H1 (cell line): ENCODE results near the gene SEC14L5. TPM values are rescaled to one million over a fixed set of nuclear protein-coding genes. Genes with fewer than 3 reads are reported as not detected.

Source experiments
- CTCF ChIA-PET: fragments of 300-600 bp; sonication (Branson Sonifier 250); formaldehyde crosslinking; loops from one replicate; lab custom pipeline; 2021; ENCODE audit not compliant: partially characterized antibody; lab: Charles Lee
- POLR2A ChIA-PET: fragments of 300-600 bp; sonication (Branson Sonifier 250); formaldehyde crosslinking; loops from one replicate; lab custom pipeline; 2021; ENCODE audit warnings: inconsistent platforms; ENCODE audit not compliant: partially characterized antibody; lab: Charles Lee
- DNase-seq, 2 experiments: peaks; one replicate each; pipeline versions ENCODE4 v3.0.0 to v3.0.0-alpha.2; 2010 to 2022; ENCODE audit warnings: low spot score in 2 of 2, low read depth in 1 of 2, mixed read lengths in 1 of 2
- FAIRE-seq: peaks from 2 replicates; lab custom pipeline; 2011; peaks lifted over from hg19 to GRCh38; lab: Jason Lieb, UNC
- H2AFZ ChIP-seq: 2 replicates; pipeline ENCODE4 v1.8.1; 2012; ENCODE audit warnings: low read length, inconsistent platforms
- H2AK5ac ChIP-seq: 2 replicates; pipeline ENCODE4 v1.6.1; 2013; ENCODE audit warnings: low read depth, low read length
- H2BK120ac ChIP-seq: replicated peaks from 2 replicates; pipeline ENCODE3; 2013; ENCODE audit warnings: low read depth, low read length, inconsistent platforms
- H2BK12ac ChIP-seq: 2 replicates; pipeline ENCODE4 v1.6.1; 2013; ENCODE audit warnings: low read depth, low read length
- H2BK15ac ChIP-seq: 2 replicates; pipeline ENCODE4 v1.6.1; 2013; ENCODE audit warnings: low read length
- H2BK20ac ChIP-seq: 2 replicates; pipeline ENCODE4 v1.6.1; 2013; ENCODE audit warnings: low read length
- H2BK5ac ChIP-seq: 2 replicates; pipeline ENCODE4 v1.6.1; 2013; ENCODE audit warnings: low read depth, low read length
- H3K14ac ChIP-seq: 2 replicates; pipeline ENCODE4 v1.6.1; 2013; ENCODE audit warnings: inconsistent platforms; ENCODE audit not compliant: insufficient read length
- H3K18ac ChIP-seq: 2 replicates; pipeline ENCODE4 v1.6.1; 2013; ENCODE audit warnings: low read length; ENCODE audit errors: extremely low read depth
- H3K23ac ChIP-seq: 2 replicates; pipeline ENCODE4 v1.6.1; 2013; ENCODE audit warnings: inconsistent platforms; ENCODE audit not compliant: insufficient read length
- H3K23me2 ChIP-seq: 2 replicates; pipeline ENCODE4 v1.6.1; 2013; ENCODE audit warnings: low read depth, low read length
- H3K27ac ChIP-seq: 2 replicates; pipeline ENCODE4 v1.6.1; 2011; ENCODE audit warnings: low read depth, low read length, inconsistent platforms
- H3K27me3 ChIP-seq, 4 experiments: replicated peaks in 1 of 4; 1 replicate in 1 of 4; 2 replicates in 3 of 4; pipeline versions ENCODE4 v1.6.1 to v1.8.1; 2011 to 2013; ENCODE audit warnings: low read length in 3 of 4, mild to moderate bottlenecking in 3 of 4, inconsistent platforms in 2 of 4, mixed read lengths in 2 of 4, moderate library complexity in 1 of 4; ENCODE audit not compliant: control insufficient read depth in 3 of 4, insufficient read depth in 3 of 4; ENCODE audit errors: extremely low read depth in 1 of 4
- H3K36me3 ChIP-seq, 4 experiments: 2 replicates each; pipeline versions ENCODE4 v1.6.1 to v1.8.1; 2011 to 2013; ENCODE audit warnings: mild to moderate bottlenecking in 4 of 4, low read length in 3 of 4, moderate library complexity in 2 of 4, control low read depth in 1 of 4, inconsistent platforms in 1 of 4; ENCODE audit not compliant: insufficient read depth in 4 of 4, control insufficient read depth in 2 of 4
- H3K4ac ChIP-seq: replicated peaks from 2 replicates; pipeline ENCODE3; 2013; ENCODE audit warnings: low read length, low read depth, mixed read lengths, inconsistent platforms; ENCODE audit not compliant: insufficient read length
- H3K4me1 ChIP-seq, 4 experiments: replicated peaks in 1 of 4; 1 replicate in 1 of 4; 2 replicates in 3 of 4; pipeline versions ENCODE4 v1.6.1 to v1.8.1; 2011 to 2013; ENCODE audit warnings: low read length in 3 of 4, inconsistent platforms in 2 of 4, mixed read lengths in 1 of 4; ENCODE audit not compliant: insufficient read depth in 4 of 4, control insufficient read depth in 3 of 4
- H3K4me2 ChIP-seq, 2 experiments: 2 replicates each; pipeline versions ENCODE4 v1.6.1 to v1.8.1; 2011 to 2013; ENCODE audit warnings: low read depth in 2 of 2, low read length in 2 of 2, control low read depth in 1 of 2, inconsistent platforms in 1 of 2, mild to moderate bottlenecking in 1 of 2; ENCODE audit not compliant: insufficient read depth in 1 of 2
- H3K4me3 ChIP-seq, 4 experiments: fragments of 200-600, 300-600 bp in 1 of 4; sonication (generic), shearing (Covaris generic), sonication (Bioruptor Twin) in 1 of 4; 2 replicates each; pipeline versions ENCODE4 v1.5.1 to v1.8.1; 2011 to 2016; ENCODE audit warnings: low read length in 4 of 4, low read depth in 3 of 4, control low read depth in 2 of 4, inconsistent platforms in 2 of 4, mild to moderate bottlenecking in 2 of 4, mixed read lengths in 1 of 4, moderate library complexity in 1 of 4; ENCODE audit not compliant: insufficient read depth in 2 of 4; ENCODE audit errors: extremely low read depth in 1 of 4
- H3K56ac ChIP-seq: replicated peaks from 2 replicates; pipeline ENCODE3; 2013; ENCODE audit warnings: low read depth, mild to moderate bottlenecking, mixed read lengths, low read length, inconsistent platforms; ENCODE audit not compliant: insufficient read length
- H3K79me1 ChIP-seq: 2 replicates; pipeline ENCODE4 v1.6.1; 2013; ENCODE audit warnings: low read depth, low read length, control low read depth
- H3K79me2 ChIP-seq, 2 experiments: 2 replicates each; pipeline versions ENCODE4 v1.6.1 to v1.8.1; 2012 to 2013; ENCODE audit warnings: low read length in 2 of 2, mild to moderate bottlenecking in 2 of 2, inconsistent platforms in 1 of 2; ENCODE audit not compliant: insufficient read depth in 2 of 2, control insufficient read depth in 1 of 2
- H3K9ac ChIP-seq, 4 experiments: replicated peaks in 1 of 4; 1 replicate in 1 of 4; 2 replicates in 3 of 4; pipeline versions ENCODE4 v1.6.1 to v1.8.1; 2011 to 2013; ENCODE audit warnings: low read depth in 3 of 4, low read length in 3 of 4, control low read depth in 2 of 4, mild to moderate bottlenecking in 2 of 4, moderate library complexity in 2 of 4, inconsistent platforms in 1 of 4; ENCODE audit errors: extremely low read depth in 1 of 4
- H3K9me3 ChIP-seq, 2 experiments: 2 replicates each; pipeline versions ENCODE4 v1.6.1 to v1.8.1; 2012 to 2013; ENCODE audit warnings: mild to moderate bottlenecking in 2 of 2, moderate library complexity in 2 of 2, control low read depth in 1 of 2, inconsistent platforms in 1 of 2, low read depth in 1 of 2, low read length in 1 of 2, mixed read lengths in 1 of 2; ENCODE audit not compliant: insufficient read depth in 2 of 2
- H4K20me1 ChIP-seq, 2 experiments: replicated peaks in 1 of 2; 2 replicates each; pipeline versions ENCODE3 to v1.8.1; 2011 to 2013; ENCODE audit warnings: inconsistent platforms in 2 of 2, low read length in 2 of 2, mild to moderate bottlenecking in 1 of 2; ENCODE audit not compliant: insufficient read depth in 2 of 2, control insufficient read depth in 1 of 2
- H4K5ac ChIP-seq: 2 replicates; pipeline ENCODE4 v1.6.1; 2013; ENCODE audit warnings: low read length, low read depth, mixed read lengths, inconsistent platforms; ENCODE audit not compliant: insufficient read length
- H4K8ac ChIP-seq: 2 replicates; pipeline ENCODE4 v1.8.0; 2013; ENCODE audit warnings: mild to moderate bottlenecking, moderate library complexity, low read length, inconsistent platforms; ENCODE audit not compliant: insufficient read depth; ENCODE audit errors: extremely low read depth
- H4K91ac ChIP-seq: replicated peaks from 2 replicates; pipeline ENCODE3; 2013; ENCODE audit warnings: low read length, mixed read lengths, inconsistent platforms; ENCODE audit not compliant: insufficient read length
- FOSL1 ChIP-seq: IDR thresholded peaks from 2 replicates; pipeline ENCODE4 v1.6.1; 2011; ENCODE audit warnings: mild to moderate bottlenecking, low read depth, low read length, moderate library complexity; ENCODE audit not compliant: insufficient read depth
- KDM5A ChIP-seq: fragments of 200-600 bp; IDR thresholded peaks from 2 replicates; pipeline ENCODE4 v1.7.1; 2012; ENCODE audit warnings: mild to moderate bottlenecking, low read length, inconsistent platforms, mixed read lengths
- MAFK ChIP-seq: IDR thresholded peaks from 2 replicates; pipeline ENCODE4 v1.6.1; 2012; ENCODE audit warnings: low read depth, mild to moderate bottlenecking, improper control_type of control experiment, low read length
- RNF2 ChIP-seq: fragments of 200-900, 300-1000 bp; sonication (generic); IDR thresholded peaks from 2 replicates; pipeline ENCODE4 v1.7.1; 2016; ENCODE audit warnings: borderline replicate concordance, low read depth, mild to moderate bottlenecking, antibody characterized with exemption, low read length; ENCODE audit not compliant: poor library complexity, severe bottlenecking; ENCODE audit errors: missing control alignments
- RXRA ChIP-seq: IDR thresholded peaks from 2 replicates; pipeline ENCODE4 v1.6.1; 2011; ENCODE audit warnings: low read depth, mild to moderate bottlenecking, low read length, moderate library complexity; ENCODE audit not compliant: insufficient read depth
- SIX5 ChIP-seq: IDR thresholded peaks from 2 replicates; pipeline ENCODE4 v1.6.1; 2011; ENCODE audit warnings: mild to moderate bottlenecking, low read depth, low read length
- SRF ChIP-seq: IDR thresholded peaks from 2 replicates; pipeline ENCODE4 v1.6.1; 2011; ENCODE audit warnings: mild to moderate bottlenecking, low read depth, low read length, moderate library complexity
- TAF1 ChIP-seq: IDR thresholded peaks from 2 replicates; pipeline ENCODE4 v1.6.1; 2011; ENCODE audit warnings: mild to moderate bottlenecking, low read depth, low read length
- TEAD4 ChIP-seq: IDR thresholded peaks from 2 replicates; pipeline ENCODE4 v1.6.1; 2012; ENCODE audit warnings: low read depth, low read length, inconsistent platforms, mixed read lengths
- whole genome bisulfite sequencing, 2 experiments: shearing (Covaris generic) in 1 of 2; methylation state at CpG; one replicate each; pipeline versions ENCODE4 v1.1.6 to v1.1.7; 2013 to 2015; ENCODE audit warnings: low lambda C conversion rate in 2 of 2, mixed read lengths in 2 of 2, inconsistent platforms in 1 of 2, low coverage in 1 of 2, missing lambda C conversion rate in 1 of 2; ENCODE audit not compliant: insufficient replicate concordance in 2 of 2, insufficient coverage in 1 of 2, insufficient read length in 1 of 2; ENCODE audit errors: extremely low coverage in 1 of 2, missing lambda C conversion rate in 1 of 2; 5-methylcytosine and 5-hydroxymethylcytosine counted together
- polyA plus RNA-seq, 7 experiments: library from polyadenylated mRNA; depleted of rRNA in 3 of 7; stranded (reverse) in 5 of 7; unstranded in 2 of 7; fragments of >200 nt in 5 of 7; fragments of 200-250 nt in 2 of 7; gene quantifications; 1 replicate in 5 of 7; 2 replicates in 1 of 7; 4 replicates in 1 of 7; pipeline versions ENCODE4 v1.2.1 to v1.2.3, GENCODE V29; 2011 to 2013; ENCODE audit warnings: missing spikeins in 2 of 7, mixed read lengths in 2 of 7
- total RNA-seq: library from RNA; stranded (reverse); fragmentation: NEBNext Ultra II Directional; extraction: Animal tissue kit (Norgen Biotek cat#: 25700); gene quantifications from 2 replicates; pipeline ENCODE4 v1.2.1, GENCODE V29; 2021
- TF ChIP-seq, protein P1 (sequence below): IDR thresholded peaks from 2 replicates; pipeline ENCODE4 v1.6.1; 2011; ENCODE audit warnings: low read length, improper control_type of control experiment

The SEC14L5 gene
- total and polyA plus RNA-seq, 2 of the 8 experiments (the other 6 are each of a cell fraction or from before 2014, with no cell fraction given), result 1.9 to 3.0 TPM

DNA sequence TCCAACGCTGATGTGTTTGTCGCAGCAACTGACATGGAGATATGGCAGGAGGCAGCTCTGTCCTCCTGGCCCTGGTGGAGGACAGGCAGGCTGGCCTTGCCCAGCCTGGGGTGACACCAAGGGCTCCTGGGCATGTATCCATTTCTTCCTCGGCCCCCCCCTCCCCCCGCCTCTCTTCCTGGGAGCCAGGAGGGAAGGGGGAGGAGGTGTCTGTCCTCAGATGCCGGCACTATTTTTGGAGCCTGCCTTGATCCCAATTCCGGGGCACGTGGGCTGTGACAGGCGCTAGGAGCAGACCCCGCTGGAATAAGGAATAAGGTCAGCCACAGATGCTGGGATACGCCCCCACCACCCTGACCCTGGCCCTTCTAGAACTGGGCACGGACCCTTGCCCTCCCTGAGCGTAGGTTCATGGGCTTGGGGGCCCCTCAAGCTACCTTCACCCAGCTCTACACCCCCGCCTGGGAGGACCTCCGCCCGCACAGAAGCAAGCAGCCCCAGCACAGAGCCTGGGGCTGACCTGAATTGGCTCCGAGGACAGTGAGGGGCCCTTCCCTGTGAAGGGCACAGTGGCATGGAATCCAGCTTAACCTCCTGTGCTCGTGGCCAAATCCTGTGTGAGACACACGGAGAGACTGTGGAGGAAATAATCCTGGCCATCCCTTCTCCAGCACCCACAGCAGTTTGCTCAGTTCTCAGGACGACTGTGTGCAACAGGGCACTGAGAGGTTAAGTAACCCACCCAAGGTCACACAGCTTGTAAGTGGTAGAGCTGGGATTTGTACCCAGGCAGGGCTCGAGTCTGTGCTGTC, 24.1 kb downstream of the SEC14L5 start:
- H2AK5ac ChIP-seq, result no peak overlapping the region
- no peak overlapping the region; the same call in 1 of the 2 replicates for H2BK20ac ChIP-seq
- no peak overlapping the region for H3K18ac ChIP-seq
- H3K4me1 ChIP-seq, result peaks cover 0 to 5% (median 4%) of the 10 kb centered on the region in 4 experiments; a peak in 6 of 7 replicates
- H4K8ac ChIP-seq, result no peak overlapping the region; the same call in 1 of the 2 replicates
- H3K23me2 ChIP-seq, result peaks cover under 1% of the 10 kb centered on the region; the same call in 1 of the 2 replicates
- H4K5ac ChIP-seq, result no peak overlapping the region
- H3K27me3 ChIP-seq, result peaks cover 0 to 8% (median 3%) of the 10 kb centered on the region in 4 experiments; a peak in 4 of 7 replicates
- no peak overlapping the region for H2BK5ac ChIP-seq
- WGBS, 2 experiments, result 81% methylated on average over 19 of the region's 20 CpGs; no CpG with 5 or more reads in 1 of the 2 experiments
- no peaks in the 10 kb centered on the region for H3K9me3 ChIP-seq
- no peak overlapping the region for H2BK15ac ChIP-seq
- H3K79me2 ChIP-seq, result no peaks in the 10 kb centered on the region
- no peaks in the 10 kb centered on the region for H3K36me3 ChIP-seq
- no peaks in the 10 kb centered on the region for H4K20me1 ChIP-seq
- H3K14ac ChIP-seq, result no peak overlapping the region
- FAIRE-seq, result no peak
- no peaks in the 10 kb centered on the region for H3K79me1 ChIP-seq
- no peak overlapping the region for H3K23ac ChIP-seq
- H4K91ac ChIP-seq, result no peak overlapping the region
- DNase-seq, result no peak
- H3K27ac ChIP-seq, result no peak overlapping the region
- no peak overlapping the region; the same call in 1 of the 2 replicates for H2AFZ ChIP-seq
- ChIA-PET CTCF (interaction anchor here (1.0 to 1.2 kb wide), 2 partner anchors 20 to 24 kb away, joined by 3 read pairs; no protein-coding TSS in a partner anchor), POLR2A (interaction anchor here (0.9 to 1.4 kb wide), 4 partner anchors 9 to 90 kb away, joined by 3 to 4 read pairs (median 3); partner anchors contain the start of gene ALG1)
- H3K9ac ChIP-seq, result no peak overlapping the region
- H2BK12ac ChIP-seq, result peak overlapping the region; percentile 53; the same call in 1 of the 2 replicates
- H2BK120ac ChIP-seq, result no peak overlapping the region
- no peak overlapping the region for H3K56ac ChIP-seq
- no peak overlapping the region; a peak in 1 of 4 replicates for H3K4me2 ChIP-seq
- H3K4ac ChIP-seq, result no peak overlapping the region
- no peak overlapping the region for H3K4me3 ChIP-seq
- no peak for TF ChIP-seq FOSL1
- TF ChIP-seq RNF2, result no peak
- no peak for TF ChIP-seq SRF
- no peak for TF ChIP-seq TAF1
- no peak for TF ChIP-seq MAFK
- no peak for TF ChIP-seq SIX5
- TF ChIP-seq TEAD4, result no peak
- TF ChIP-seq, protein P1, sequence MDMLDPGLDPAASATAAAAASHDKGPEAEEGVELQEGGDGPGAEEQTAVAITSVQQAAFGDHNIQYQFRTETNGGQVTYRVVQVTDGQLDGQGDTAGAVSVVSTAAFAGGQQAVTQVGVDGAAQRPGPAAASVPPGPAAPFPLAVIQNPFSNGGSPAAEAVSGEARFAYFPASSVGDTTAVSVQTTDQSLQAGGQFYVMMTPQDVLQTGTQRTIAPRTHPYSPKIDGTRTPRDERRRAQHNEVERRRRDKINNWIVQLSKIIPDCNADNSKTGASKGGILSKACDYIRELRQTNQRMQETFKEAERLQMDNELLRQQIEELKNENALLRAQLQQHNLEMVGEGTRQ, result no peak
- no peak for TF ChIP-seq RXRA
- no peak for TF ChIP-seq KDM5A
